GM23338 (cell line): ENCODE measurements around the gene TBC1D5.

ENCODE experiments used
- CREB1 ChIP-seq: fragments of 250-450 bp; sonication (Bioruptor Pico); IDR thresholded peaks from 2 replicates; pipeline ENCODE4 v1.5.0; 2020; ENCODE audit warnings: low read depth, mild to moderate bottlenecking, moderate library complexity
- EZH2 ChIP-seq: fragments of 200-600 bp; sonication (generic); IDR thresholded peaks from one replicate; pipeline ENCODE4 v1.8.0; 2017; ENCODE audit warnings: antibody characterized with exemption, mild to moderate bottlenecking, low read depth; ENCODE audit not compliant: unreplicated experiment
- EZH2phosphoT487 ChIP-seq: fragments of 200-600 bp; sonication (generic); IDR thresholded peaks from one replicate; pipeline ENCODE4 v1.8.1; 2018; ENCODE audit warnings: antibody characterized with exemption; ENCODE audit not compliant: unreplicated experiment
- JUNB ChIP-seq: IDR thresholded peaks from one replicate; pipeline ENCODE4 v1.6.1; 2016; ENCODE audit warnings: antibody characterized with exemption; ENCODE audit not compliant: unreplicated experiment
- NANOG ChIP-seq: IDR thresholded peaks from 2 replicates; pipeline ENCODE4 v1.6.1; 2016; ENCODE audit warnings: antibody characterized with exemption, borderline replicate concordance
- POLR2AphosphoS5 ChIP-seq: IDR thresholded peaks from 2 replicates; pipeline ENCODE4 v1.6.1; 2016; ENCODE audit warnings: antibody characterized with exemption, low read depth
- ZNF114 ChIP-seq: fragments of 250-450 bp; sonication (Bioruptor Pico); IDR thresholded peaks from 2 replicates; pipeline ENCODE4 v1.5.0; 2020; ENCODE audit warnings: mild to moderate bottlenecking, moderate library complexity
- ZNF331 ChIP-seq: fragments of 250-450 bp; sonication (Bioruptor Pico); IDR thresholded peaks from 2 replicates; pipeline ENCODE4 v1.5.0; 2020; ENCODE audit warnings: low read depth, mild to moderate bottlenecking, moderate library complexity
- TF ChIP-seq, protein P1 (sequence below), 2 experiments: fragments of 200-600 bp in 1 of 2; sonication (generic) in 1 of 2; conservative IDR thresholded peaks; 2 replicates each; pipeline versions ENCODE4 v1.5.1 to v1.6.1; 2016 to 2017; ENCODE audit warnings: antibody characterized with exemption in 2 of 2, low read depth in 2 of 2, mild to moderate bottlenecking in 2 of 2, moderate library complexity in 1 of 2
- TF ChIP-seq, protein P2 (sequence below): IDR thresholded peaks from one replicate; pipeline ENCODE4 v1.6.1; 2018; ENCODE audit warnings: antibody characterized with exemption; ENCODE audit not compliant: unreplicated experiment
- TF ChIP-seq, protein P3 (sequence below): fragments of 250-450 bp; sonication (Bioruptor Pico); IDR thresholded peaks from 2 replicates; pipeline ENCODE4 v1.5.0; 2020; ENCODE audit warnings: mild to moderate bottlenecking, moderate library complexity
- TF ChIP-seq, protein P4 (sequence below): IDR thresholded peaks from 2 replicates; pipeline ENCODE4 v1.6.1; 2016; ENCODE audit warnings: antibody characterized with exemption

DNA sequence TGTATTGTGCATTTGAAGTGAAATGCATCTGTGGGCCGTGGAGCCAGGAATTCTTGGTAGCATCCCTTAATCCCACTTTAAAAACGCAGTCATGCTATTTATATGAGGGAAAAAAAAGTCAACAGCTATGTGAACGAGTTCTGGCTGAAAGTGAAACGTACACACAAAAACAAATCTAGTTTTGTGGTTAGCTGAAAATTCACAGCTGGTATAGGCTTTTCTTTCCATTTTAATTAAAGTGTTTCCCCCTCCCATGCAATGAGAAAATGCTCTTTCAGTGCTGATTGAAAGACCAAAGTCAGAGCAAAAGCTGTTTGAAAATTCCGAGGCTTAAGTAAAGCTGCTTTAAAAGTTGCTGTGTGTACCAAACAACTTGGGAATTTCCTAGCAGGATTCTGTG, 560.3 kb downstream of the TBC1D5 start:
- TF ChIP-seq, protein P1, sequence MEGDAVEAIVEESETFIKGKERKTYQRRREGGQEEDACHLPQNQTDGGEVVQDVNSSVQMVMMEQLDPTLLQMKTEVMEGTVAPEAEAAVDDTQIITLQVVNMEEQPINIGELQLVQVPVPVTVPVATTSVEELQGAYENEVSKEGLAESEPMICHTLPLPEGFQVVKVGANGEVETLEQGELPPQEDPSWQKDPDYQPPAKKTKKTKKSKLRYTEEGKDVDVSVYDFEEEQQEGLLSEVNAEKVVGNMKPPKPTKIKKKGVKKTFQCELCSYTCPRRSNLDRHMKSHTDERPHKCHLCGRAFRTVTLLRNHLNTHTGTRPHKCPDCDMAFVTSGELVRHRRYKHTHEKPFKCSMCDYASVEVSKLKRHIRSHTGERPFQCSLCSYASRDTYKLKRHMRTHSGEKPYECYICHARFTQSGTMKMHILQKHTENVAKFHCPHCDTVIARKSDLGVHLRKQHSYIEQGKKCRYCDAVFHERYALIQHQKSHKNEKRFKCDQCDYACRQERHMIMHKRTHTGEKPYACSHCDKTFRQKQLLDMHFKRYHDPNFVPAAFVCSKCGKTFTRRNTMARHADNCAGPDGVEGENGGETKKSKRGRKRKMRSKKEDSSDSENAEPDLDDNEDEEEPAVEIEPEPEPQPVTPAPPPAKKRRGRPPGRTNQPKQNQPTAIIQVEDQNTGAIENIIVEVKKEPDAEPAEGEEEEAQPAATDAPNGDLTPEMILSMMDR (conservative IDR thresholded peaks at IDR 0.05; ENCODE audit: low read depth in 2 of 2) = no peak
- TF ChIP-seq POLR2AphosphoS5 = no peak
- no peak for TF ChIP-seq EZH2
- TF ChIP-seq, protein P2, sequence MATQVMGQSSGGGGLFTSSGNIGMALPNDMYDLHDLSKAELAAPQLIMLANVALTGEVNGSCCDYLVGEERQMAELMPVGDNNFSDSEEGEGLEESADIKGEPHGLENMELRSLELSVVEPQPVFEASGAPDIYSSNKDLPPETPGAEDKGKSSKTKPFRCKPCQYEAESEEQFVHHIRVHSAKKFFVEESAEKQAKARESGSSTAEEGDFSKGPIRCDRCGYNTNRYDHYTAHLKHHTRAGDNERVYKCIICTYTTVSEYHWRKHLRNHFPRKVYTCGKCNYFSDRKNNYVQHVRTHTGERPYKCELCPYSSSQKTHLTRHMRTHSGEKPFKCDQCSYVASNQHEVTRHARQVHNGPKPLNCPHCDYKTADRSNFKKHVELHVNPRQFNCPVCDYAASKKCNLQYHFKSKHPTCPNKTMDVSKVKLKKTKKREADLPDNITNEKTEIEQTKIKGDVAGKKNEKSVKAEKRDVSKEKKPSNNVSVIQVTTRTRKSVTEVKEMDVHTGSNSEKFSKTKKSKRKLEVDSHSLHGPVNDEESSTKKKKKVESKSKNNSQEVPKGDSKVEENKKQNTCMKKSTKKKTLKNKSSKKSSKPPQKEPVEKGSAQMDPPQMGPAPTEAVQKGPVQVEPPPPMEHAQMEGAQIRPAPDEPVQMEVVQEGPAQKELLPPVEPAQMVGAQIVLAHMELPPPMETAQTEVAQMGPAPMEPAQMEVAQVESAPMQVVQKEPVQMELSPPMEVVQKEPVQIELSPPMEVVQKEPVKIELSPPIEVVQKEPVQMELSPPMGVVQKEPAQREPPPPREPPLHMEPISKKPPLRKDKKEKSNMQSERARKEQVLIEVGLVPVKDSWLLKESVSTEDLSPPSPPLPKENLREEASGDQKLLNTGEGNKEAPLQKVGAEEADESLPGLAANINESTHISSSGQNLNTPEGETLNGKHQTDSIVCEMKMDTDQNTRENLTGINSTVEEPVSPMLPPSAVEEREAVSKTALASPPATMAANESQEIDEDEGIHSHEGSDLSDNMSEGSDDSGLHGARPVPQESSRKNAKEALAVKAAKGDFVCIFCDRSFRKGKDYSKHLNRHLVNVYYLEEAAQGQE = no peak
- TF ChIP-seq EZH2phosphoT487 = no peak
- no peak for TF ChIP-seq CREB1 (CRISPR knock-in tag)
- TF ChIP-seq JUNB = no peak
- no peak for TF ChIP-seq ZNF114 (CRISPR knock-in tag)
- TF ChIP-seq, protein P3, sequence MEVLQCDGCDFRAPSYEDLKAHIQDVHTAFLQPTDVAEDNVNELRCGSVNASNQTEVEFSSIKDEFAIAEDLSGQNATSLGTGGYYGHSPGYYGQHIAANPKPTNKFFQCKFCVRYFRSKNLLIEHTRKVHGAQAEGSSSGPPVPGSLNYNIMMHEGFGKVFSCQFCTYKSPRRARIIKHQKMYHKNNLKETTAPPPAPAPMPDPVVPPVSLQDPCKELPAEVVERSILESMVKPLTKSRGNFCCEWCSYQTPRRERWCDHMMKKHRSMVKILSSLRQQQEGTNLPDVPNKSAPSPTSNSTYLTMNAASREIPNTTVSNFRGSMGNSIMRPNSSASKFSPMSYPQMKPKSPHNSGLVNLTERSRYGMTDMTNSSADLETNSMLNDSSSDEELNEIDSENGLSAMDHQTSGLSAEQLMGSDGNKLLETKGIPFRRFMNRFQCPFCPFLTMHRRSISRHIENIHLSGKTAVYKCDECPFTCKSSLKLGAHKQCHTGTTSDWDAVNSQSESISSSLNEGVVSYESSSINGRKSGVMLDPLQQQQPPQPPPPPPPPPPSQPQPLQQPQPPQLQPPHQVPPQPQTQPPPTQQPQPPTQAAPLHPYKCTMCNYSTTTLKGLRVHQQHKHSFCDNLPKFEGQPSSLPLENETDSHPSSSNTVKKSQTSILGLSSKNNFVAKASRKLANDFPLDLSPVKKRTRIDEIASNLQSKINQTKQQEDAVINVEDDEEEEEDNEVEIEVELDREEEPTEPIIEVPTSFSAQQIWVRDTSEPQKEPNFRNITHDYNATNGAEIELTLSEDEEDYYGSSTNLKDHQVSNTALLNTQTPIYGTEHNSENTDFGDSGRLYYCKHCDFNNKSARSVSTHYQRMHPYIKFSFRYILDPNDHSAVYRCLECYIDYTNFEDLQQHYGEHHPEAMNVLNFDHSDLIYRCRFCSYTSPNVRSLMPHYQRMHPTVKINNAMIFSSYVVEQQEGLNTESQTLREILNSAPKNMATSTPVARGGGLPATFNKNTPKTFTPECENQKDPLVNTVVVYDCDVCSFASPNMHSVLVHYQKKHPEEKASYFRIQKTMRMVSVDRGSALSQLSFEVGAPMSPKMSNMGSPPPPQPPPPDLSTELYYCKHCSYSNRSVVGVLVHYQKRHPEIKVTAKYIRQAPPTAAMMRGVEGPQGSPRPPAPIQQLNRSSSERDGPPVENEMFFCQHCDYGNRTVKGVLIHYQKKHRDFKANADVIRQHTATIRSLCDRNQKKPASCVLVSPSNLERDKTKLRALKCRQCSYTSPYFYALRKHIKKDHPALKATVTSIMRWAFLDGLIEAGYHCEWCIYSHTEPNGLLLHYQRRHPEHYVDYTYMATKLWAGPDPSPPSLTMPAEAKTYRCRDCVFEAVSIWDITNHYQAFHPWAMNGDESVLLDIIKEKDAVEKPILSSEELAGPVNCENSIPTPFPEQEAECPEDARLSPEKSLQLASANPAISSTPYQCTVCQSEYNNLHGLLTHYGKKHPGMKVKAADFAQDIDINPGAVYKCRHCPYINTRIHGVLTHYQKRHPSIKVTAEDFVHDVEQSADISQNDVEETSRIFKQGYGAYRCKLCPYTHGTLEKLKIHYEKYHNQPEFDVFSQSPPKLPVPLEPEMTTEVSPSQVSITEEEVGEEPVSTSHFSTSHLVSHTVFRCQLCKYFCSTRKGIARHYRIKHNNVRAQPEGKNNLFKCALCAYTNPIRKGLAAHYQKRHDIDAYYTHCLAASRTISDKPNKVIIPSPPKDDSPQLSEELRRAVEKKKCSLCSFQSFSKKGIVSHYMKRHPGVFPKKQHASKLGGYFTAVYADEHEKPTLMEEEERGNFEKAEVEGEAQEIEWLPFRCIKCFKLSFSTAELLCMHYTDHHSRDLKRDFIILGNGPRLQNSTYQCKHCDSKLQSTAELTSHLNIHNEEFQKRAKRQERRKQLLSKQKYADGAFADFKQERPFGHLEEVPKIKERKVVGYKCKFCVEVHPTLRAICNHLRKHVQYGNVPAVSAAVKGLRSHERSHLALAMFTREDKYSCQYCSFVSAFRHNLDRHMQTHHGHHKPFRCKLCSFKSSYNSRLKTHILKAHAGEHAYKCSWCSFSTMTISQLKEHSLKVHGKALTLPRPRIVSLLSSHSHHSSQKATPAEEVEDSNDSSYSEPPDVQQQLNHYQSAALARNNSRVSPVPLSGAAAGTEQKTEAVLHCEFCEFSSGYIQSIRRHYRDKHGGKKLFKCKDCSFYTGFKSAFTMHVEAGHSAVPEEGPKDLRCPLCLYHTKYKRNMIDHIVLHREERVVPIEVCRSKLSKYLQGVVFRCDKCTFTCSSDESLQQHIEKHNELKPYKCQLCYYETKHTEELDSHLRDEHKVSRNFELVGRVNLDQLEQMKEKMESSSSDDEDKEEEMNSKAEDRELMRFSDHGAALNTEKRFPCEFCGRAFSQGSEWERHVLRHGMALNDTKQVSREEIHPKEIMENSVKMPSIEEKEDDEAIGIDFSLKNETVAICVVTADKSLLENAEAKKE (CRISPR knock-in tag) = no peak
- no peak for TF ChIP-seq NANOG
- no peak for TF ChIP-seq ZNF331 (CRISPR knock-in tag)
- TF ChIP-seq, protein P4, sequence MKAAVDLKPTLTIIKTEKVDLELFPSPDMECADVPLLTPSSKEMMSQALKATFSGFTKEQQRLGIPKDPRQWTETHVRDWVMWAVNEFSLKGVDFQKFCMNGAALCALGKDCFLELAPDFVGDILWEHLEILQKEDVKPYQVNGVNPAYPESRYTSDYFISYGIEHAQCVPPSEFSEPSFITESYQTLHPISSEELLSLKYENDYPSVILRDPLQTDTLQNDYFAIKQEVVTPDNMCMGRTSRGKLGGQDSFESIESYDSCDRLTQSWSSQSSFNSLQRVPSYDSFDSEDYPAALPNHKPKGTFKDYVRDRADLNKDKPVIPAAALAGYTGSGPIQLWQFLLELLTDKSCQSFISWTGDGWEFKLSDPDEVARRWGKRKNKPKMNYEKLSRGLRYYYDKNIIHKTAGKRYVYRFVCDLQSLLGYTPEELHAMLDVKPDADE = no peak
